IPS-NIHi7 (cell line): Measurements from ENCODE around the gene PARP15.
"Not testable (repeated sequence)": the region's sequence is repeated elsewhere in the genome, so short reads cannot be mapped to it uniquely, and the experiment has no call there.

Experiments used
- DNase-seq: peaks from one replicate; pipeline ENCODE4 v3.0.0; 2012; ENCODE audit warnings: mixed read lengths; ENCODE audit errors: extremely low spot score

Gene PARP15

GRCh38 chr3:122577409-122578031 is at the start of gene PARP15:
PARP15 (plus strand) TSS chr3:122577650; CDS start chr3:122577668, 18 bp downstream.
- peak; percentile 38 for DNase-seq

DNA sequence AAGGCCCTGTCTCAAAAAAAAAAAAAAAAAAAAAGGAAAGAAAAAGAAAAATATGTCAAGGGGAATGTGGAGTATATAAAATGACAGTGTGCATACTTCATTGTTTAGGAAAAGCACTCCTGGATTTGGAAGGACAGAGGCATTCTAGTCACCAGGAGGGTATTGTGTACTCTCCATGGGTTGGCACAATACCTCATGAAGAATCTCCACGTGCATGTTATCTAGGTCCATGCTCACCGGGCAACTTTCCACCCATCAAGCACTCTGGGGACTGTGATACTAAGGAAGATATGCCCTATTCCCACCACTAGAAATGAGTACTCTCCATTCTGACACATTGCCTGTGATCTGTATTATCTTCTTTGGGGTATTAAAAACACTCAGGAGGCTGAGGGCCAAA is 47.3 kb upstream of the PARP15 start:
- DNase-seq, result no peak

- DNase-seq, result no peak
Measured at GRCh38 chr3:122533480-122533879, 44.0 kb upstream of the PARP15 start.

GRCh38 chr3:122533931-122534334 is 43.5 kb upstream of the PARP15 start:
- peak; percentile 51 for DNase-seq

DNA sequence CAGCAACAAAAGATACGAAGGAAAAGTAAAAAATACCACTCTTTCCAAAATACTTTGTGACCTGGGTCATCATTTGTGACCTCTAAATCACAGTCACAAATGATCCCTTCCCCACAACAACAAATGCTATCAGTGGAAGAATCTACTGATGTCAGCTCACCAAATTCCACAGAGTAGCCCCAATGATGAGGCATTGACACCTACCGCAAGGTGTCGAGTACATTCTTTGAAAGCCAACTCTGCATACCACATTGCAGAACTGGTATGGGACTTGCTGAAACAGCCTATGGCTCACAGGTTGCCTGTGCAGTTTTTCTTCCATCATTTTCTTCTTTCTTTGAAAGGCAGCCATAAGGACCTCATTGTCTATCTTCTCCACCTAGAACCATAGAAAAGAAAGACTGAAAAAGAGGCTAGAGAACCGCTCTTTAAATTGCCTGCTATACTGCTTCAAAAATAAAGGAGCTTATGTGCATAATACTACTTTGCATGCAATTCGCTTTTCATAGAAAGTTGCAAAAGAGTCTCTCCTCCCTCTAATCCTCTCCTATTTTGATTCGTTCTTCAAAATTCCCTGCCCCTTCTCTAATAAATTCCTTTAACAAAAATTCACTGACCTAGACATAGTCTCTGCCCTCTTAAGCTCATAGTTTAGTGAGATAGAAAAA is 41.4 kb upstream of the PARP15 start:
- peak; percentile 56 for DNase-seq

DNA sequence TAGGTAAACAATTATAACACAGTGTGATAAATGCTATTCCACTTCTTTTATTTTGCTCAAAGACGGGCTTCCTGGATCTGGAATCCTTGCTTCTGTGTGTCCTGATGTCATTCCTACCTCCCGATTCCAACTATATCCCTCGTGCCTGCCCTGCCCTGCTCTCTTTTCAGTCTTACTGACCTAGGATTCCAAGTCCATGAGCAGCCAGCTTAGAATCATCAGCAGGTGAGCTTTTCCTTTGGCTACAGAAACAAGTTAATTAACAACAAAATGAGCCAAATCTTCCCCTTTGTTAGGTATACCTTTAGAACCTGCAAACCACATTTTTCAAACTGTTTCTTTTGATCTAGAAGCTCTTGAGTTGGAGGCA is 40.8 kb upstream of the PARP15 start:
- DNase-seq, result peak; percentile 26

DNA sequence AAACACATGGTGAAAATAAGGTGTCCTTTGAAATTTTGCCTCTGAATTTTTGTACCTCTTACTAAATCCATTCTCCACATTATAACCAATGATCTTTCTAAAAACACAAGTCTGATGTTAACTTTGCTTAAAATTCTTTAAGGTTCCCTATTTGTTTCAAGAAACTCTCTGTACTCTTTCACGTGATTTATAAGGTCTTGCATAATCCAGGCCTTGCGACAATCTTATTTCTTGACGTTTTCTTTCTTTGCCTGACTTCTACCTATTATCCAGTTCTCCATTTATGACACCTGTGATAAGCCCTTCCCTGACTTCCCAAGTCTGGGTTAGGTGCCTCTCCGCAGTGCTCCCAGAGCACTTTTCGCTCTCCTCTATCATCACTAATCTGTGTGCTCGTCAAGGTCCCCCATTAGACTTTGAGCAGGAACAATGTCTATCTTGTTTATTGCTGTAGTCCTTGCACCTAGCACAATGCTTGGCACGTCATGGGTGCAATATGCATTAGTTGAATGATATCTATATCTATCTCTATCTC is 38.4 kb upstream of the PARP15 start:
- DNase-seq, result no peak

- no peak for DNase-seq
Measured at GRCh38 chr3:122546151-122546550, 31.3 kb upstream of the PARP15 start.

DNA sequence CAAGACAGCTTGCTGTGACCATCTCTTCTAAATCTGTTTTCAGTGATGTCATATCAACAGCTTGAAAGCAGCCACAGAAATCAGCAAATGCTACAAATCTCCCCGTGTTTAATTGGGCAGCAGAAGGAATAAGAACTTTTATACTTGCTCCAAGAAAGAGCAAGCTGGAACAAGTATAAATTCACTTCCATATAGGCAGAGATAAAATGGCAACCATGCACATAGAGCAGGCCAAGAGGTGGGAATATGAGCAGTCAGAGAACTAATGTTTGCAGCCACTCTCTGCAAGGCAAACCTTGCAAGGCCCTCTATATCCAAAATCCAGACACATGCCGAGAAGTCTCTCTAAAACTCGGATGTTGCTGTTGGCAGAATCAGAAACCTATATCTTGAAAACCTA is 29.4 kb upstream of the PARP15 start:
- no peak for DNase-seq

- DNase-seq, result no peak
Measured at GRCh38 chr3:122548619-122549018, 28.8 kb upstream of the PARP15 start.

- no peak for DNase-seq
Measured at GRCh38 chr3:122553171-122553570, 24.3 kb upstream of the PARP15 start.

GRCh38 chr3:122555275-122556071 is 22.0 kb upstream of the PARP15 start:
- no peak for DNase-seq

GRCh38 chr3:122557356-122557755 is 20.1 kb upstream of the PARP15 start:
- no peak for DNase-seq

DNA sequence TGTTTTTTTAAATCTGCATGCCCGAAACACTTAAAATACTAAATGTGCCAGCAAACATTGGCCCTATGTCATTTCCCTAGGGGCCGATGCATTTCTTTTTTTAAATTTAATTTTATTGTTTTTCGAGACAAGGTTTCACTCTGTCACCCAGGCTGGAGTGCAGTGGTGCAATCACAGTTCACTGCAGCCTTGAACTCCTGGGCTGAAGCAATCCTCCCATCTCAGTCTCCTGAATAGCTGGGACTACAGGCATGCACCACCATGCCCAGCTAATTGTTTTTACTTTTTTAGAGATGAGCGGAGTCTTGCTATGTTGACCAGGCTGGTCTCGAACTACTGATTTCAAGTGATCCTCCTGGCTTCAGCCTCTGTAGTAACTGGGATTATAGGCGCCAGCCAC is 18.8 kb upstream of the PARP15 start:
- DNase-seq, result no peak

DNA sequence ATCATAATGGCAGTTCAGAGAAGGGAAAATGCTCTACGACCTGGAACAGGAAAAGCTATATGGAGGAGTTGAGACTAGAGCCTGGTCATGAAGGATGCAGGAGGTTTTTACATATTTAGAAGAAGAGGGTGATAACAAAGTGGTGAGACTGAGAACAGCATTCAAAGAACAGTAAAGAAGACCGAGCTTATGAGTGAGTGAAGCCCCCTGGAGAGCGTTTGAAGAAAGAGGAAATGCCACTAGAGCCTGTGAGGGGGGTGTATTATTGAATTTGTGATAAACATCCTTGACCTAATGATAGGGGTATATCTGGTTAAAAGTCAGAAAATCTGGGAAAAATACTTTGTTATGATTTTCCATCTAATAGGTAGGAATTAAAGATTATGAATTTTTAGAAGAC is 17.5 kb upstream of the PARP15 start:
- DNase-seq, result no peak

- DNase-seq, result peak; percentile 43
Measured at GRCh38 chr3:122560680-122561079, 16.8 kb upstream of the PARP15 start.

DNA sequence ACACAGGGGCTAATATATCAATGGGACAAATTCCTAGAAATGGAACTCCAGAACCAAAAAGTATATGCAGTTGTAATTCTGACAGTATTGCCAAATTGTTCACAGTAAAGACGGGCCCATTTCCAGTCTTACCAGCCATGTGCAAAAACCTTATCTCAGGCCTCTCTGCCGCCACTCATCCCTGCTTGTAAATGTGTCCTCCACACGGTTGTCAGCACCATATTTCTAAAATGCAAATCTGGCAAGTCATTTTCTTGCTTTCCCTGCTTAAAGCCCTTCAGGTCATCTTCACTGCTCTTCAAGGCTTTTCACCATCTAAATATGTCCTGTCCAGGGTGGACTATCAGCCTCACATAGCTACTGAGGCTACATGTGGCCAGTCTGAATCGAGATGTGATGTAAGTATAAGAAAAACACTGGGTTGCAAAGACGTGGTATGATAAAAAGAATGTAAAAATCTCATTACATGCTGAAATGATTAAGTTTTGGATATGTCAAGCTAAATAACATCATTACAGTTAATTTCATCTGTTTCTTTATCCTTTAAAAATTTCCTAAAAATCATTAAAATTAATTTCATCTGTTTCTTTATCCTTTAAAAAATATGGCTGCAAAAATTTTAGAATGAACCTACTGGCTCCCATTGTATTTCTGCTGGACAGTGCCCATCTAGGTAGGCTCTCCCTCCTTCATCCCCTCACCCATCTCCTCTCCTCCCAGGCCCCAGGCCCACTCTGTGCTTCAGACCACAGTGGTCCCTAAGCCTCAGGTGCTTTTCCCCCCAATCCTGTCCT is 14.3 kb upstream of the PARP15 start:
- no peak for DNase-seq

DNA sequence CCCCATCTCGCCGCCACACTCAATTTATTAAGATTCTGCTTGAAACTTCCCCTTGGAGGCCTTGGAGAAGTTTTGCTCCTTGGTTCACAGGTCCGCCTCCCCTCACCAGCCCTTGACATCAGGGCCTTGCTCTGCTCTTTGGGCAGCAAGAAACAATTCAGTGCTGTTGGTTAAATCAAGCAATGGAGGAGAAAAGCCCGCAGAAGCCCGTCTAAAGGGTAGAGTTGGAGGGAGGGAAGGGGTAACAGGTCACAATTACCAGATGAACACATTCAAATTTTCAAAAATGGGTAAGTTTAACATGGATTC is 13.8 kb upstream of the PARP15 start:
- DNase-seq, result no peak

GRCh38 chr3:122564155-122564912 is 13.1 kb upstream of the PARP15 start, which contains the start of the genes DTX3L and PARP9:
DTX3L (plus strand) TSS chr3:122564338; CDS start chr3:122564427, 89 bp downstream.
PARP9 (minus strand) TSS chr3:122564300; CDS start chr3:122559620, 4,680 bp downstream.
- peak; percentile 85 for DNase-seq

DNA sequence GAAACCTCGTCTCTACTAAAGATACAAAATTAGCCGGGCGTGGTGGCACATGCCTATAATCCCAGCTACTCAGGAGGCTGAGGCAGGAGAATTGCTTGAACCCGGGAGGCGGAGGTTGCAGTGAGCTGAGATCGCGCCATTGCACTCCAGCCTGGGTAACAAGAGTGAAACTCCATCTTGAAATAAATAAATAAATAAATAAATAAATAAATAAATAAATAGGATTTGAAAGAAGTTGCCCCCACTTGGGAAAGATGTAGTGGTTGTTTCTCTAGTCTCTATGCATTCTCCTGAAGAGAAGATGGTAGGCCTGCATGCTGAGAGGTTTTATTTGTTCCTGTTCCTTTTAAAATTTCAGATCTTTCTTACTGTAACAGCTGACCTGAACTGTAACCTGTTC is 9.3 kb upstream of the PARP15 start:
- not testable (repeated sequence) for DNase-seq

DNA sequence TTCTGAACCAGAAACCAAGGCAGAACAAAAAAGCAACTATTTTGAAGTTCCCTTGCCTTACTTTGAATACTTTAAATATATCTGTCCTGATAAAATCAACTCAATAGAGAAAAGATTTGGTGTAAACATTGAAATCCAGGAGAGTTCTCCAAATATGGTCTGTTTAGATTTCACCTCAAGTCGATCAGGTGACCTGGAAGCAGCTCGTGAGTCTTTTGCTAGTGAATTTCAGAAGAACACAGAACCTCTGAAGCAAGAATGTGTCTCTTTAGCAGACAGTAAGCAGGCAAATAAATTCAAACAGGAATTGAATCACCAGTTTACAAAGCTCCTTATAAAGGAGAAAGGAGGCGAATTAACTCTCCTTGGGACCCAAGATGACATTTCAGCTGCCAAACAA is 8.7 kb upstream of the PARP15 start:
- no peak for DNase-seq
